HepG2 (cell line): Measurements from ENCODE around the gene TMEM87A.

Source experiments
- JUN ChIP-seq: sonication (generic); formaldehyde crosslinking; IDR thresholded peaks from 2 replicates; pipeline ENCODE4 v1.4.0; 2020; ENCODE audit warnings: mild to moderate bottlenecking, missing genetic modification reagents
- NR2C2 ChIP-seq: sonication (generic); formaldehyde crosslinking; IDR thresholded peaks from 2 replicates; pipeline ENCODE4 v1.4.0; 2020; ENCODE audit warnings: missing genetic modification reagents, mild to moderate bottlenecking, moderate library complexity, borderline replicate concordance
- ZHX1 ChIP-seq: sonication (generic); formaldehyde crosslinking; IDR thresholded peaks from 2 replicates; pipeline ENCODE4 v1.8.1; 2022; ENCODE audit warnings: low read depth, mild to moderate bottlenecking, missing genetic modification reagents

DNA sequence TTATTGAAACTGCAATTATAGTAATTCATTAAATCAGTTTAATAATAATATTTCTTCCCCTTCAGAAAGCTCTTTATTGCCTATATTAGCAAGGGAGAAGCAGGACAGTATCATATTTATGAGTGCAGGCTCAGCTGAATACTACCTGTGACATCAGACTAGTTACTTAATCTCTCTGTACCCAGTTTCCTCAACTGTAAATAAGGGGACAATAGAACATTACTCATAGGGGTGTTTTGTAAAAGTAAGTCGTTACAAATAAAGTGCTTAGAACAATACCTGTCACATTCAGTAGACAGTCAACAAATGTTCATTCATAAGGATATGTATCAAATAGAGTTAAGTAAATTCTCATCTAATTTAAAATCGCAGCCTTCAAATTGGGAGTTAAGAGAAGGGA is 53.0 kb downstream of the TMEM87A start:
- TF ChIP-seq JUN (no peak), NR2C2 (CRISPR knock-in tag) (no peak), ZHX1 (CRISPR knock-in tag) (no peak)
